Activated T-cell treated with anti-CD3 and anti-CD28 coated beads, Interleukin-2, amount 50 U/mL, for 24 hours (primary cell): ENCODE data around the gene PTGER4.
A peak's percentile ranks its signal among the peaks of the same experiment; 100 is the strongest.
"Not testable (repeated sequence)": the region's sequence is repeated elsewhere in the genome, so short reads cannot be mapped to it uniquely, and the experiment has no call there.

Source experiments
- DNase-seq: peaks from one replicate; pipeline ENCODE4 v3.0.0-alpha.2; 2020
- H3K27ac Mint-ChIP-seq: 2 replicates; pipeline ENCODE4 v1.8.0; 2020; ENCODE audit warnings: mild to moderate bottlenecking, mixed read lengths
- H3K27me3 Mint-ChIP-seq: 2 replicates; pipeline ENCODE4 v1.8.0; 2020; ENCODE audit warnings: mixed read lengths
- H3K36me3 Mint-ChIP-seq: 2 replicates; pipeline ENCODE4 v1.8.0; 2020; ENCODE audit warnings: low read depth, mixed read lengths
- H3K4me1 Mint-ChIP-seq: 2 replicates; pipeline ENCODE4 v1.8.0; 2020; ENCODE audit warnings: low read depth, mixed read lengths
- H3K4me3 Mint-ChIP-seq: 2 replicates; pipeline ENCODE4 v1.8.0; 2020; ENCODE audit warnings: mild to moderate bottlenecking, moderate library complexity, mixed read lengths
- H3K9me3 Mint-ChIP-seq: 2 replicates; pipeline ENCODE4 v1.8.0; 2020; ENCODE audit warnings: mixed read lengths

Gene PTGER4

DNA sequence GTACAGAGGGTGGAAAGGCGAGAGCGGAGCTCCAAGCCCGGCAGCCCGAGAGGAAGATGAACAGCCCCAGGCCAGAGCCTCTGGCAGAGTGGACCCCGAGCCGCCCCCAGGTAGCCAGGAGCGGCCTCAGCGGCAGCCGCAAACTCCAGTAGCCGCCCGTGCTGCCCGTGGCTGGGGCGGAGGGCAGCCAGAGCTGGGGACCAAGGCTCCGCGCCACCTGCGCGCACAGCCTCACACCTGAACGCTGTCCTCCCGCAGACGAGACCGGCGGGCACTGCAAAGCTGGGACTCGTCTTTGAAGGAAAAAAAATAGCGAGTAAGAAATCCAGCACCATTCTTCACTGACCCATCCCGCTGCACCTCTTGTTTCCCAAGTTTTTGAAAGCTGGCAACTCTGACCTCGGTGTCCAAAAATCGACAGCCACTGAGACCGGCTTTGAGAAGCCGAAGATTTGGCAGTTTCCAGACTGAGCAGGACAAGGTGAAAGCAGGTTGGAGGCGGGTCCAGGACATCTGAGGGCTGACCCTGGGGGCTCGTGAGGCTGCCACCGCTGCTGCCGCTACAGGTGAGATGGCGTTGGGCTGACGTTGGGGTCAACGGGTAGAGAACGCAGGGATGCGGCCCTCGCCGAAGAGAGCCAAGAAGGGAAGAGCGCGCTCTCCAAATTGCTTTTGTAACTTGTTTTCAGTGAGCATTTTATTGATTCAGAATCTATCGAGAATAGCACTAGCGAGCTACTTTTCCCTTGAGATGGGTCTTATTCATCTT lies at the start of gene PTGER4:
Gene PTGER4 (plus strand): TSS at position 3 of the 769 bp plus-strand sequence. CDS start 1,079 bp downstream, outside the sequence.
- Mint-ChIP-seq H3K4me1 (peaks cover 43% of the 10 kb centered on the region), H3K27me3 (no peaks in the 10 kb centered on the region), H3K27ac (peak within 1 kb of the TSS; percentile 98), H3K4me3 (peak within 1 kb of the TSS; percentile 89), H3K9me3 (no peaks in the 10 kb centered on the region), H3K36me3 (peaks cover 57% of the 10 kb centered on the region)
- DNase-seq: peak; percentile 73

DNA sequence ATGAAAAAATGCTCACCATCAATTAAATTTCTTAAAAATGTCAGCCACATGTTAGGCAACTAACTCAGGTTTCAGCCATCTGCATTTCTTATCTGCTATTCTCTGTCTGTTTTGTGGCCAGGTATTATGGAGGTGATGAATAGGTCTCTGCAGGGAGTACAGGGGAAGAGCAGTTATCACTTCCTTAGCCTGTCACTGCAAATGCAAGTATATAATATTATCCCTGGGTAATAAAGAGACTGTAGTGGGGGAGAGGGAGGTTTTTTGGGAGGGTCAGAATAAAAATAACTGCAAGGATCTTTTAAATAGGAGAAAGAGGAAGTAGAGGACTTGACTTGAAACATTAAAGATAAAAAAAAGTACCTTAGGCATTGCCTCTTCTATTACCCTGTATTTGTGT lies 49.6 kb upstream of the PTGER4 start:
- Mint-ChIP-seq H3K27me3 (no peaks in the 10 kb centered on the region), H3K27ac (no peak overlapping the region), H3K4me1 (peaks cover 31% of the 10 kb centered on the region), H3K36me3 (no peaks in the 10 kb centered on the region), H3K4me3 (no peak overlapping the region), H3K9me3 (no peaks in the 10 kb centered on the region)
- no peak for DNase-seq

DNA sequence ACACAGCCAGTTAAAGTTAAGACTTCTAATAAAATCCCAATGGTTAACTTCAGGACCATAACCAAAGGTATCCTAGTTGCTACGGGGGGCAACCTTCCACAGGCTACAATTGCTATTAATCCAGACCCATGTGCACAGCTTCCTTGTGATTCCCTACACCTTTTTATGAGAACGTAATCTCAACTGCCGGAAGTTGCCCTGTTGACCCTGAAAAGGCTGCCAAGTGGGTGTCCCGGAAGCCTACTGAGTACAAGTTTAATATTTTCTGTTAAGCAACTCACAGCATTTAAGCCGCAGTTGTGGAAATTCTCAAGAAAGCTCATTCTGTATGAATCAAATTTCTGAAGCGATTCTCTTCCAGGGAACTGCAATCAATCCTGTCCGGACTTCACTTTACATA lies 48.5 kb upstream of the PTGER4 start:
- Mint-ChIP-seq H3K27me3 (no peaks in the 10 kb centered on the region), H3K4me1 (peaks cover 27% of the 10 kb centered on the region), H3K4me3 (no peak overlapping the region), H3K27ac (no peak overlapping the region), H3K36me3 (peaks cover 3% of the 10 kb centered on the region), H3K9me3 (peaks cover 6% of the 10 kb centered on the region)
- DNase-seq: no peak

DNA sequence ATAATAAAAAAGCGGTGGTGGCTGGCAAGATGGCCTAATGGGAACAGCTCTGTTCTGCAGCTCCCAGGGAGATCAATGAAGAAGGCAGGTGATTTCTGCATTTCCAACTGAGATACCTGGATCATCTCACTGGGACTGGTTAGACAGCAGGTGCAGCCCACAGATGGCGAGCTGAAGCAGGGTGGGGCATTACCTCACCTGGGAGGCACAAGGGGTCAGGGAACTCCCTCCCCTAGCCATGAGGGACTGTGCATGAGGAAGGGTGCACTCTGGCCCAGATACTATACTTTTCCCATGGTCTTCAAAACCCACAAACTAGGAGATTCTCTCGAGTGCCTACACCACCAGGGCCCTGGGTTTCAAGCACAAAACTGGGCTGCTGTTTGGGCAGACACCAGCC lies 45.6 kb upstream of the PTGER4 start:
- peaks cover 7% of the 10 kb centered on the region for H3K4me1 Mint-ChIP-seq
- no peak for DNase-seq
- no peaks in the 10 kb centered on the region for H3K27me3 Mint-ChIP-seq
- H3K36me3 Mint-ChIP-seq: peaks cover 3% of the 10 kb centered on the region
- peaks cover 32% of the 10 kb centered on the region for H3K9me3 Mint-ChIP-seq
- no peak overlapping the region for H3K27ac Mint-ChIP-seq
- H3K4me3 Mint-ChIP-seq: no peak overlapping the region

DNA sequence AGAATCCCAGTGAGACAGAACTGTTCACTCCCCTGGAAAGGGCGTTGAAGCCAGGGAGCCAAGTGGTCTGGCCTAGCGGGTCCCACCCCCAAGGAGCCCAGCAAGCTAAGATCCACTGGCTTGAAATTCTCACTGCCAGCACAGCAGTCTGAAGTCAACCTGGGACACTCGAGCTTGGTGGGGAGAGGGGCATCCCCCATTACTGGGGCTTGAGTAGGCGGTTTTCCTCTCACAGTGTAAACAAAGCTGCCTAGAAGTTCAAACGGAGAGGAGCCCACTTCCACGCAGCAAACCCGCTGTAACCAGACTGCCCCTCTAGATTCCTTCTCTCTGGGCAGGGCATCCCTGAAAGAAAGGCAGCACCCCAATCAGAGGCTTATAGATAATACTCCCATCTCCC lies 45.1 kb upstream of the PTGER4 start:
- Mint-ChIP-seq H3K4me1 (peaks cover 7% of the 10 kb centered on the region), H3K27ac (no peak overlapping the region), H3K27me3 (no peaks in the 10 kb centered on the region), H3K9me3 (peaks cover 35% of the 10 kb centered on the region), H3K36me3 (peaks cover 3% of the 10 kb centered on the region), H3K4me3 (no peak overlapping the region)
- no peak for DNase-seq

DNA sequence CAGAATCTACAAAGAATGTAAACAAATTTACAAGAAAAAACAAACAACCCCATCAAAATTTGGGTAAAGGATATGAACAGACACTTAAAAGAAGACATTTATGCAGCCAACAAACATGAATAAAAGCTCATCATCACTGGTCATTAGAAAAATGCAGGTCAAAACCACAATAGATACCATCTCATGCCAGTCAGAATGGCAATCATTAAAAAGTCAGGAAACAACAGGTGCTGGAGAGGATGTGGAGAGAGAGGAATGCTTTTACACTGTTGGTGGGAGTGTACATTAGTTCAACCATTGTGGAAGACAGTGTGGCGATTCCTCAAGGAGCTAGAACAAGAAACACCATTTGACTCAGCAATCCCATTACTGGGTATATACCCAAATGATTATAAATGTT lies 40.2 kb upstream of the PTGER4 start:
- peaks cover 44% of the 10 kb centered on the region for H3K9me3 Mint-ChIP-seq
- not testable (repeated sequence) for H3K4me3 Mint-ChIP-seq, H3K36me3 Mint-ChIP-seq, H3K27ac Mint-ChIP-seq, H3K27me3 Mint-ChIP-seq, DNase-seq
- peaks cover 11% of the 10 kb centered on the region for H3K4me1 Mint-ChIP-seq

DNA sequence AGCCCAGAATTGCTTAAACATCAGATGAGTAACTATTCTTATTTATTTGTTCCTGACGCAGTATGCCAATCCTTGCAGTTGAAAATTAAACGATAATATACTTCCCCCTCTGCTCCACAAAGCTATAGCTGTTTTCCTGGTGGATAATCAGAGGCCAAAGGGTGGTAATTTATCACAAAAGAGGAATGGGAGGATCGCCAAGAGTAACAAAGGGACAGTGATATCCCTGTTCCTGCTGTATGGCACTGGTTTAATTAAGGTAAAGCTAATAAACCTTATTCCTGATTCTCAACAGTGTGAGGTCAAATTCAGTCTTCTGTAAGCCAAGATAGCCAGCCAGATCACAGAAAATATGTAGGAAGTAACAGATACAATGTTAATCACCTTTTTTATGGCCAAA lies 33.4 kb upstream of the PTGER4 start:
- Mint-ChIP-seq H3K27ac (no peak overlapping the region), H3K4me3 (no peak overlapping the region), H3K36me3 (no peaks in the 10 kb centered on the region), H3K27me3 (no peaks in the 10 kb centered on the region), H3K4me1 (peaks cover 29% of the 10 kb centered on the region), H3K9me3 (peaks cover 7% of the 10 kb centered on the region)
- no peak for DNase-seq

DNA sequence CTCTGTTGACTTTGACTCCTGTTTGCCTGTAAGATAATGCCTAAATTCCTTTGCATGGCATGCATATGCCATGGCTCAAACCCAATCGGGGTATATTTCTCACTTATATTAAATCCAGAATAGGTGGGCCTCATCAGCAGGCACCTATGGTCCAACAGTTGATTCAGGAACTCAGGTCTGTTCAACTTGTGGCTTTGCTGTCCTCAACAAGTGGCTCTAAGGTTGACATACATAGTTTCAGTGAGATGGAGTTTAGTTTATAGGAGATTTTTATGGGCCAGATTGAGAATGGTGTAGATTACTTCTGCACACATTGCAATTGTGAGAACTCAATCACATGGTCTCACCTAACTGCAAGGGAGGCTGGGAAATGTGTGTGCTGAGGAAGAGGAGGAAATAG lies 31.6 kb upstream of the PTGER4 start:
- Mint-ChIP-seq H3K4me1 (peaks cover 38% of the 10 kb centered on the region), H3K9me3 (peaks cover 4% of the 10 kb centered on the region), H3K27me3 (no peaks in the 10 kb centered on the region), H3K27ac (no peak overlapping the region), H3K36me3 (no peaks in the 10 kb centered on the region), H3K4me3 (no peak overlapping the region)
- DNase-seq: no peak

DNA sequence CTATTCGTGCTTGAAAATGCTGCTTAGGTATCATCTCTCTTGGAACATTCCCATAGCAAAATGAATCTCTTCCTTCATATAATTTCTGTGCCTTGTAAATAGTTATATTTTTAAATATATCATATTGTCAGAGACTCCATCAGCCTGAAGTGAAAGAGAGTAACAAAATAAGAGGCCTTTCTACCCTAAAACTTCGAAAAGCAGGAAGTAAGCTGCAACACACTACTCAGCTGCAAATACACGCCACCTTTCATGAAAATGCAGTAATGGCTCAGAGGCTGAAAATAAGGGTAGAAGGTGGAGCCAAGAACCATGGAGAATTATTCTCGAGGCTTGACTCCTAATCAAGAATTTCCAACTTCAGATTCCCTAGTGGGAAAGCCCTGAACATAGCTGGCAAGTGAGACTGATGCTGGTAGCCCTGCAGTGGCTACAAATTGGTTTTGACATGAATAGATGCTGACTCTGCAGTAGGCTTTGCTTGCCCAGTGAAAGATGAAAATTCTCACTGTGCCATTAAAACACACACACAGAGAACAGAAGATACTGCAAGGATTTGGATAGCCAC lies 30.2 kb upstream of the PTGER4 start:
- no peaks in the 10 kb centered on the region for H3K36me3 Mint-ChIP-seq
- H3K9me3 Mint-ChIP-seq: no peaks in the 10 kb centered on the region
- no peak overlapping the region for H3K4me3 Mint-ChIP-seq
- no peaks in the 10 kb centered on the region for H3K27me3 Mint-ChIP-seq
- no peak for DNase-seq
- H3K27ac Mint-ChIP-seq: peak overlapping the region; percentile 3
- H3K4me1 Mint-ChIP-seq: peaks cover 52% of the 10 kb centered on the region

DNA sequence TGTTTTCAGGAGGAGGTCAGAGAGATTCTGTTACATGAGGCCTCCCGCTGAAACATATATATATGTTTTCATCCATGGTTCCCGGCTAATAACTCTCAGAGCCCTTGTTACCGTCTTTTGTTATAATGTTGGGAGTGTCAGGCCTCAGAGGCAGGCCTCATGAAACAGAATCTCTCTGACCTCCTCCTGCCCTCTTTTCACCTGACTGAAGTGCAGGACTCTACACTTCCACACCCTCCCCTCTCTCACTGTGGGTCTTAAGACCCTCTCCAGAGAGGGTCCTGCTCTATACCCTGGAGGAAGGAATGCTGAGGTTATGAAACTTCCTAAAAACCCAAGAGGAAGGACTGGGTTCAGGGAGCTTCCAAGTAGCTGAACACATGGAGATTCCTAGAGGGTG lies 28.5 kb upstream of the PTGER4 start:
- H3K9me3 Mint-ChIP-seq: no peaks in the 10 kb centered on the region
- H3K27ac Mint-ChIP-seq: no peak overlapping the region
- H3K4me1 Mint-ChIP-seq: peaks cover 67% of the 10 kb centered on the region
- no peaks in the 10 kb centered on the region for H3K36me3 Mint-ChIP-seq
- H3K4me3 Mint-ChIP-seq: no peak overlapping the region
- no peaks in the 10 kb centered on the region for H3K27me3 Mint-ChIP-seq
- DNase-seq: no peak

DNA sequence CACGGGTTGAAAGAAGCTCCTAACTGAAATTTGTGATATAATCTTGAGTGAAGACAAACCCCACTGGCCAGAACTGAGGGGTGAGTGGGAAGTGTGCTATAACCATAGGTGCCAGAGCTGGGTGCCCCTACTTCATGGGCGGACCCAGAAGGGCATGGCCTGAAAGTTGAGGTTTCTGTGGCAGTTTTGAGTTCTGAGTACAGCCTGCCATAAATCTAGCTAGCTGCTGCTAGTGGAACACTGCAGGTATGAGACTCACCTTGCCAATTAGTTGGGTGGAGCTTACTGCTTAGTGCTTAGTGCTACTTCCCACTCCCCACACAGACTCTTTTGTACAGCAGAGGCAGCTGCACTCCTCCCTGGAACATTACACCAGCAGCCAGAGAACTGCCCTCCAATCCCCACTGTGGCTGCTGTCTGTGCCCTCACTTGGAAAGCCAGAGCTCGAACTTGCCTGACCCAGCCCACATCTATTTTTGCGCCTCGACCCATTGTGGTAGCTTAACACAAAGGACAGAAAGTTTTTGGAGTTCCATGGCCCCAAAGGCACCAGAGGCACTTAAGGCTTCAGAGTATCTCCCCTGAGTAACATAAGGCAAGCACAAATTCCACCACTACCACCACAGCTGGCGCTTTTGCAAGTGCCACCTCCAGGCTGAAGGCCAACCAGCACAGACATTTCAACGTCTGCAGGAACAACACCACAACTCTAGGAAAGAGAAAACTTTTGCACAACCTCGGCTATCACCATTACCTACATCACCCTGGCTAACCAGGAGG lies 27.1 kb upstream of the PTGER4 start:
- H3K36me3 Mint-ChIP-seq: no peaks in the 10 kb centered on the region
- no peaks in the 10 kb centered on the region for H3K27me3 Mint-ChIP-seq
- H3K27ac Mint-ChIP-seq: peak overlapping the region; percentile 72
- peak overlapping the region; percentile 32 for H3K4me3 Mint-ChIP-seq
- H3K4me1 Mint-ChIP-seq: peaks cover 68% of the 10 kb centered on the region
- no peaks in the 10 kb centered on the region for H3K9me3 Mint-ChIP-seq
- no peak for DNase-seq

DNA sequence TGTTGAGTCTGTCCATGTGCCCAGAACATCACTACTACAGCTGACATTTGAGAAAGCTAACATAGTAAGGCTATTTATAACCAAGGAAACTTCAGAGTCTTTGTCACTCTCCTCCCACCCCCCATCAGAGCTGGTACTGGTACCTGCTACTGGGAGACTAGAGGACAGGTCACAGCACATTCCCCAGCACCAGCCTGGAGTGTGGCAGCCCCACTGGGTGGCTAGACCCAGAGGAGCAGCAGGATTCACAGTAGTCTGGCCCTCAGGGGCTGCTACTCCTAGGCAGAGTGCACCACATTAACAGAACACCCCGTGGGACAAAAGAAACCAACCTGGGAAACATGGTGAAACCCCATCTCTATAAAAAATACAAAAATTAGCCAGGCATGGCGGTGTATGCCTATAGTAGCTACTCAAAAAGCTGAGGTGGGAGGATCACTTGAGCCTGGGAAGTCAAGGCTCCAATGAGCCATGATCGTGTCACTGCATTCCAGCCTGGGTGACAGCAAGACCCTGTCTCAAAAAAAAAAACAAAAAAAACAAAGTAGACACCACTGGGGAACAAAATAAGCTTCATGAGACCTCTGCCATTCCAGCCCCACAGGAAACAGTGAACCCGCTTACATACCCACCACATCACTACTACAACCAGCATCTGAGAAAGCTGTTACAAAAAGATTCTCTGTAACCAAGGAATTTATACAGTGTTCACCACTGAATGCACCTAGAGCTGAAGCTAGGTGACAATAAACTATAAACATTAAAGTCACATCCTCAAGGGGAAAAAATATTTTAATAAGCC lies 26.3 kb upstream of the PTGER4 start:
- no peaks in the 10 kb centered on the region for H3K36me3 Mint-ChIP-seq
- H3K4me3 Mint-ChIP-seq: peak overlapping the region; percentile 68
- DNase-seq: no peak

DNA sequence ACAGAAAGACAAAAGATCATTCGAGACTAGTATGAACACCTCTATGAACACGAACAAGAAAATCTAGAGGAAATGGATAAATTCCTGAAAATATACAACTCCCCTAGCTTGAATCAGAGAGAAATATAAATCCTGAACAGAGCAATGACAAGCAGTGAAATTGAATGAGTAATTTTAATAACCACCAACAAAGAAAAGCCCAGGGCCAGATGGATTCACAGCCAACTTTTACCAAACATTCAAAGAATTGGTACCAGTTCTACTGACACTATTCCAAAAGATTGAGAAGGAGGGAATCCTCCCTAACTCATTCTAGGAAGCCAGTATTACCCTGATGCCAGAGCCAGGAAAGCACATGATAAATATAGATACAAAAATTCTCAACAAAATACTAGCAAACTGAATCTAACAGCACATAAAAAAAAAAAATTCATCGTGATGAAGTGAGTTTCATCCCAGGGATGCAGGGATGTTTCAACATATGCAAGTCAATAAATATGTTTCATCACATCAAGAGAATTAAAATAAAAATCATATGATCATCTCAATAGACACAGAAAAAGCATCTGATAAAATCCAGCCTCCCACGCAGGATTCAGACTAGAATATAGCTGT lies 25.2 kb upstream of the PTGER4 start:
- Mint-ChIP-seq H3K4me1 (peaks cover 63% of the 10 kb centered on the region), H3K27ac (peak overlapping the region; percentile 88), H3K4me3 (peak overlapping the region; percentile 68), H3K27me3 (no peaks in the 10 kb centered on the region), H3K36me3 (no peaks in the 10 kb centered on the region), H3K9me3 (no peaks in the 10 kb centered on the region)
- DNase-seq: no peak

More for the DNA sequence above, 26.3 kb upstream of the PTGER4 start:
- peak overlapping the region; percentile 72 for H3K27ac Mint-ChIP-seq
- H3K27me3 Mint-ChIP-seq: no peaks in the 10 kb centered on the region
- no peaks in the 10 kb centered on the region for H3K9me3 Mint-ChIP-seq
- peaks cover 70% of the 10 kb centered on the region for H3K4me1 Mint-ChIP-seq

DNA sequence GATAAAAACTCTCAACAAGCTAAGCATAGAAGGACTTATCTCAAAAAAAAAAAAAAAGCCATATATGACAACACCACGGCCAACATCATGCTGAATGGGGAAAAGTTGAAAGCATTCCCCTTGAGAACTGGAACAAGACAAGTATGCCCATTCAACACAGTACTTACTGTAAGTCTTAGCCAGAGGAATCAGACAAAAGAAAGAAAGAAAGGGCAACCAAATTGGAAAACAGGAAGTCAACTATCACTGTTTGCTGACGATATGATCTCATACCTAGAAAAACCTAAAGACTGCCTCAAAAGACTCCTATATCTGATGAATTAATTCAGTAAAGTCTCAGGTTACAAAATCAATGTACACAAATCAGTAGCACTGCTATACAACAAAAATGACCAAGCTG lies 24.6 kb upstream of the PTGER4 start:
- peak overlapping the region; percentile 88 for H3K27ac Mint-ChIP-seq
- DNase-seq: no peak
- no peaks in the 10 kb centered on the region for H3K9me3 Mint-ChIP-seq
- H3K27me3 Mint-ChIP-seq: no peaks in the 10 kb centered on the region
- H3K4me1 Mint-ChIP-seq: peaks cover 56% of the 10 kb centered on the region
- peak overlapping the region; percentile 68 for H3K4me3 Mint-ChIP-seq
- no peaks in the 10 kb centered on the region for H3K36me3 Mint-ChIP-seq
